A549 (cell line): Measurements from ENCODE around the gene AIG1. TPM values are rescaled to one million over a fixed set of nuclear protein-coding genes. Genes with fewer than 3 reads are reported as not detected.

Experiments
- ATAC-seq, 2 experiments: fragments of 200-7000 bp in 1 of 2; fragments of >200 bp in 1 of 2; cut with Nextera tagmentation in 1 of 2; cut with Tn5 transposase in 1 of 2; 3 replicates each; pipeline versions ENCODE4 v1.8.0 to v1.9.1; 2018 to 2020; ENCODE audit warnings: mild to moderate bottlenecking in 1 of 2, moderate library complexity in 1 of 2
- CTCF ChIA-PET: fragments of 300-600 bp; sonication (Branson Sonifier 250); formaldehyde crosslinking; extraction: SDS; loops from one replicate; lab custom pipeline; 2021; ENCODE audit warnings: antibody characterized with exemption, inconsistent platforms; lab: Yijun Ruan, JAX
- POLR2A ChIA-PET: fragments of 350-600 bp; formaldehyde crosslinking; extraction: SDS; loops from one replicate; lab custom pipeline; 2021; ENCODE audit warnings: antibody characterized with exemption, inconsistent platforms; lab: Yijun Ruan, JAX
- DNase-seq, 2 experiments: peaks; one replicate each; pipeline versions ENCODE4 v3.0.0 to v3.0.0-alpha.2; 2011 to 2016; ENCODE audit warnings: low read depth in 1 of 2, low spot score in 1 of 2
- FAIRE-seq: peaks from 2 replicates; lab custom pipeline; 2011; peaks lifted over from hg19 to GRCh38; lab: Jason Lieb, UNC
- H3K27ac ChIP-seq, 2 experiments: fragments of >200 bp; sonication (Bioruptor Twin); formaldehyde crosslinking; 3 replicates each; pipeline ENCODE4 v1.5.1; 2016 to 2017
- H3K4me1 ChIP-seq: fragments of >200 bp; sonication (Bioruptor Twin); formaldehyde crosslinking; 3 replicates; pipeline ENCODE4 v1.6.1; 2016
- H3K4me2 ChIP-seq: fragments of >200 bp; sonication (Bioruptor Twin); formaldehyde crosslinking; 3 replicates; pipeline ENCODE4 v1.6.1; 2016
- H3K4me3 ChIP-seq: fragments of >200 bp; sonication (Bioruptor Twin); formaldehyde crosslinking; 3 replicates; pipeline ENCODE4 v1.5.1; 2016
- H3K9me3 ChIP-seq: fragments of >200 bp; sonication (Bioruptor Twin); formaldehyde crosslinking; 3 replicates; pipeline ENCODE4 v1.6.1; 2016
- BCL3 ChIP-seq: fragments of >200 bp; sonication (Bioruptor Twin); formaldehyde crosslinking; IDR thresholded peaks from 3 replicates; pipeline ENCODE4 v1.6.1; 2016
- CBX2 ChIP-seq: fragments of 200-600 bp; sonication (generic); IDR thresholded peaks from 2 replicates; pipeline ENCODE4 v1.6.1; 2016; ENCODE audit warnings: low read depth, mild to moderate bottlenecking, borderline replicate concordance
- CEBPB ChIP-seq, 2 experiments: fragments of >200 bp in 1 of 2; sonication (Bioruptor Twin) in 1 of 2; formaldehyde crosslinking in 1 of 2; IDR thresholded peaks; 2 replicates each; pipeline ENCODE4 v1.6.1; 2012 to 2016
- EP300 ChIP-seq, 2 experiments: fragments of >200 bp; sonication (Bioruptor Twin); formaldehyde crosslinking; IDR thresholded peaks; 2 replicates in 1 of 2; 3 replicates in 1 of 2; pipeline ENCODE4 v1.6.1; 2016 to 2017
- FOSB ChIP-seq: fragments of 250-450 bp; sonication (Bioruptor Pico); IDR thresholded peaks from 2 replicates; pipeline ENCODE4 v1.5.0; 2020; ENCODE audit warnings: mild to moderate bottlenecking, moderate library complexity
- FOSL2 ChIP-seq, 2 experiments: fragments of 450-650 bp in 1 of 2; fragments of >200 bp in 1 of 2; sonication (Bioruptor Twin) in 1 of 2; formaldehyde crosslinking; IDR thresholded peaks; 2 replicates each; pipeline versions ENCODE4 v1.5.0 to v1.6.1; 2016 to 2020; ENCODE audit warnings: mild to moderate bottlenecking in 1 of 2, moderate library complexity in 1 of 2
- HDAC2 ChIP-seq: fragments of 200-600 bp; sonication (generic); IDR thresholded peaks from 2 replicates; pipeline ENCODE4 v1.6.1; 2016
- HES2 ChIP-seq: fragments of >200 bp; sonication (Bioruptor Twin); formaldehyde crosslinking; IDR thresholded peaks from 2 replicates; pipeline ENCODE4 v1.6.1; 2016
- HMGXB4 ChIP-seq: fragments of 250-450 bp; sonication (Bioruptor Pico); IDR thresholded peaks from 2 replicates; pipeline ENCODE4 v1.5.0; 2021; ENCODE audit warnings: mild to moderate bottlenecking, moderate library complexity, borderline replicate concordance
- HOXA7 ChIP-seq: fragments of 250-450 bp; sonication (Bioruptor Pico); IDR thresholded peaks from 2 replicates; pipeline ENCODE4 v1.5.0; 2020; ENCODE audit warnings: mild to moderate bottlenecking, moderate library complexity
- HOXB13 ChIP-seq: fragments of 250-450 bp; sonication (Bioruptor Pico); IDR thresholded peaks from 2 replicates; pipeline ENCODE4 v1.5.0; 2020; ENCODE audit warnings: low read depth, mild to moderate bottlenecking, moderate library complexity
- JUN ChIP-seq, 2 experiments: fragments of >200 bp; sonication (Bioruptor Twin); formaldehyde crosslinking; IDR thresholded peaks; 2 replicates in 1 of 2; 3 replicates in 1 of 2; pipeline ENCODE4 v1.6.1; 2016 to 2017
- JUNB ChIP-seq: fragments of >200 bp; sonication (Bioruptor Twin); formaldehyde crosslinking; IDR thresholded peaks from 2 replicates; pipeline ENCODE4 v1.6.1; 2016
- MAFK ChIP-seq: fragments of 450-650 bp; IDR thresholded peaks from 2 replicates; pipeline ENCODE4 v1.6.1; 2014; ENCODE audit not compliant: partially characterized antibody
- MAX ChIP-seq: IDR thresholded peaks from 2 replicates; pipeline ENCODE4 v1.6.1; 2012
- MAZ ChIP-seq: fragments of 150-350 bp; IDR thresholded peaks from 2 replicates; pipeline ENCODE4 v1.6.1; 2014; ENCODE audit warnings: antibody characterized with exemption, low read depth, low read length, borderline replicate concordance
- NFE2L2 ChIP-seq: fragments of 150-350 bp; conservative IDR thresholded peaks from 2 replicates; pipeline ENCODE4 v1.6.1; 2014; ENCODE audit warnings: low read length
- NPAS2 ChIP-seq: fragments of 250-450 bp; sonication (Bioruptor Pico); IDR thresholded peaks from 2 replicates; pipeline ENCODE4 v1.8.0; 2022; ENCODE audit warnings: mild to moderate bottlenecking, moderate library complexity, borderline replicate concordance
- NR3C1 ChIP-seq: fragments of >200 bp; sonication (Bioruptor Twin); formaldehyde crosslinking; IDR thresholded peaks from 3 replicates; pipeline ENCODE4 v1.6.1; 2017
- POLR2A ChIP-seq: IDR thresholded peaks from 2 replicates; pipeline ENCODE4 v1.6.1; 2012; ENCODE audit warnings: mild to moderate bottlenecking, low read length
- POLR2AphosphoS2 ChIP-seq: conservative IDR thresholded peaks from 2 replicates; pipeline ENCODE4 v1.6.1; 2012; ENCODE audit warnings: low read length, improper control_type of control experiment, inconsistent platforms
- SREBF2 ChIP-seq: fragments of 450-650 bp; IDR thresholded peaks from 2 replicates; pipeline ENCODE4 v1.6.1; 2014; ENCODE audit warnings: mild to moderate bottlenecking, moderate library complexity
- ZC3H11A ChIP-seq: fragments of 450-650 bp; IDR thresholded peaks from 2 replicates; pipeline ENCODE4 v1.6.1; 2014; ENCODE audit warnings: antibody characterized with exemption, mild to moderate bottlenecking
- ZNF302 ChIP-seq: fragments of 250-450 bp; sonication (Bioruptor Pico); IDR thresholded peaks from 2 replicates; pipeline ENCODE4 v1.9.0; 2021; ENCODE audit warnings: inconsistent platforms, mild to moderate bottlenecking, moderate library complexity
- WGBS: methylation state at CpG from one replicate; pipeline ENCODE4 v1.1.6; 2017; ENCODE audit errors: missing lambda C conversion rate; 5-methylcytosine and 5-hydroxymethylcytosine counted together
- polyA plus RNA-seq, 4 experiments: library from polyadenylated mRNA; depleted of rRNA in 3 of 4; stranded (reverse); fragments of >200 nt; fragmentation: RNase III in 1 of 4; extraction: RNeasy Plus Mini Kit Qiagen cat#74134 plus additional on column Dnase treatment in 1 of 4; gene quantifications; 2 replicates in 3 of 4; 3 replicates in 1 of 4; pipeline ENCODE4 v1.2.3, GENCODE V29; 2011 to 2017
- TF ChIP-seq, protein P1 (sequence below): fragments of 150-350 bp; IDR thresholded peaks from 2 replicates; pipeline ENCODE4 v1.6.1; 2014; ENCODE audit warnings: low read depth, mild to moderate bottlenecking, low read length
- TF ChIP-seq, protein P2 (sequence below): IDR thresholded peaks from 2 replicates; pipeline ENCODE4 v1.6.1; 2012
- TF ChIP-seq, protein P3 (sequence below): fragments of >200 bp; sonication (Bioruptor Twin); formaldehyde crosslinking; IDR thresholded peaks from 3 replicates; pipeline ENCODE4 v1.5.1; 2016
- TF ChIP-seq, protein P4 (sequence below): fragments of 250-450 bp; sonication (Bioruptor Pico); IDR thresholded peaks from 2 replicates; pipeline ENCODE4 v1.5.0; 2020; ENCODE audit warnings: low read depth, mild to moderate bottlenecking, moderate library complexity

AIG1 gene
- polyA plus RNA-seq, 2 of the 4 experiments (the other 2 are of a cell fraction), result 29.5 to 38.3 TPM

- H3K9me3 ChIP-seq, result no peaks in the 10 kb centered on the region
- CTCF ChIA-PET, result no interaction called here
Observed at GRCh38 chr6:143174516-143174915, 113.8 kb downstream of the AIG1 start.

DNA sequence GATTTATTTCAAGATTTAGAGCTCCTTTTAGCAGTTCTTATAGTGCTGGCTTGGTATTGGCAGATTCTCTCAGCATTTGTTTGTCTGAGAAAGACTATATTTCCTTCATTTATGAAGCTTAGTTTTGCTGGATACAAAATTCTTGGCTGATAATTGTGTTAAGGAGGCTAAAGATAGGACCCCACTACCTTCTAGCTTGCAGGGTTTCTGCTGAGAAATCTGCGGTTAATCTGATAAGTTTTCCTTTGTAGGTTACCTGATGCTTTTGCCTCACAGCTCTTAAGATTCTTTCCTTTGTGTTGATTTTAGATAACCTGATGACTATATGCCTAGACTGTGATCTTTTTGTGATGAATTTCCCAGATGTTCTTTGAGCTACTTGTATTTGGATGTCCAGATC is 114.3 kb downstream of the AIG1 start:
- ChIA-PET POLR2A (no interaction called here), CTCF (interaction anchor here (1.0 kb wide), 1 partner anchor 19 kb away, joined by 4 read pairs; no protein-coding TSS in a partner anchor)
- Histone ChIP-seq H3K4me2 (no peak overlapping the region), H3K4me1 (no peaks in the 10 kb centered on the region), H3K4me3 (no peak overlapping the region), H3K27ac (no peak overlapping the region), H3K9me3 (no peaks in the 10 kb centered on the region)
- TF ChIP-seq HES2 (no peak), BCL3 (no peak), EP300 (IDR thresholded peaks at IDR 0.05) (no peak), MAFK (no peak), HDAC2 (no peak), JUNB (no peak), ZNF302 (no peak), MAX (no peak), NFE2L2 (no peak), HOXB13 (CRISPR knock-in tag) (no peak), JUN (IDR thresholded peaks at IDR 0.05) (no peak), HOXA7 (CRISPR knock-in tag) (no peak), SREBF2 (no peak), POLR2AphosphoS2 (no peak), POLR2A (no peak), ZC3H11A (no peak)
- TF ChIP-seq, protein P1, sequence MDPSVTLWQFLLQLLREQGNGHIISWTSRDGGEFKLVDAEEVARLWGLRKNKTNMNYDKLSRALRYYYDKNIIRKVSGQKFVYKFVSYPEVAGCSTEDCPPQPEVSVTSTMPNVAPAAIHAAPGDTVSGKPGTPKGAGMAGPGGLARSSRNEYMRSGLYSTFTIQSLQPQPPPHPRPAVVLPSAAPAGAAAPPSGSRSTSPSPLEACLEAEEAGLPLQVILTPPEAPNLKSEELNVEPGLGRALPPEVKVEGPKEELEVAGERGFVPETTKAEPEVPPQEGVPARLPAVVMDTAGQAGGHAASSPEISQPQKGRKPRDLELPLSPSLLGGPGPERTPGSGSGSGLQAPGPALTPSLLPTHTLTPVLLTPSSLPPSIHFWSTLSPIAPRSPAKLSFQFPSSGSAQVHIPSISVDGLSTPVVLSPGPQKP, result no peak
- TF ChIP-seq, protein P2, sequence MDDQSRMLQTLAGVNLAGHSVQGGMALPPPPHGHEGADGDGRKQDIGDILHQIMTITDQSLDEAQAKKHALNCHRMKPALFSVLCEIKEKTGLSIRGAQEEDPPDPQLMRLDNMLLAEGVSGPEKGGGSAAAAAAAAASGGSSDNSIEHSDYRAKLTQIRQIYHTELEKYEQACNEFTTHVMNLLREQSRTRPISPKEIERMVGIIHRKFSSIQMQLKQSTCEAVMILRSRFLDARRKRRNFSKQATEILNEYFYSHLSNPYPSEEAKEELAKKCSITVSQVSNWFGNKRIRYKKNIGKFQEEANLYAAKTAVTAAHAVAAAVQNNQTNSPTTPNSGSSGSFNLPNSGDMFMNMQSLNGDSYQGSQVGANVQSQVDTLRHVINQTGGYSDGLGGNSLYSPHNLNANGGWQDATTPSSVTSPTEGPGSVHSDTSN, result no peak
- ATAC-seq (no peak), DNase-seq (no peak), FAIRE-seq (no peak)
- WGBS, result 100% methylated on average over 1 of the region's 1 CpG

More at GRCh38 chr6:143174516-143174915, 113.8 kb downstream of the AIG1 start:
- H3K27ac ChIP-seq, result no peak overlapping the region
- no peak overlapping the region for H3K4me2 ChIP-seq
- no peak overlapping the region for H3K4me3 ChIP-seq
- no peak for DNase-seq
- TF ChIP-seq HMGXB4 (CRISPR knock-in tag) (no peak), FOSL2 (IDR thresholded peaks at IDR 0.05) (no peak), FOSL2 (CRISPR knock-in tag; IDR thresholded peaks at IDR 0.05) (no peak), CBX2 (no peak), POLR2A (no peak), FOSB (CRISPR knock-in tag) (no peak), MAZ (no peak), HDAC2 (no peak), NPAS2 (CRISPR knock-in tag) (no peak), NR3C1 (no peak), CEBPB (IDR thresholded peaks at IDR 0.05) (no peak), SREBF2 (no peak)
- TF ChIP-seq, protein P3, sequence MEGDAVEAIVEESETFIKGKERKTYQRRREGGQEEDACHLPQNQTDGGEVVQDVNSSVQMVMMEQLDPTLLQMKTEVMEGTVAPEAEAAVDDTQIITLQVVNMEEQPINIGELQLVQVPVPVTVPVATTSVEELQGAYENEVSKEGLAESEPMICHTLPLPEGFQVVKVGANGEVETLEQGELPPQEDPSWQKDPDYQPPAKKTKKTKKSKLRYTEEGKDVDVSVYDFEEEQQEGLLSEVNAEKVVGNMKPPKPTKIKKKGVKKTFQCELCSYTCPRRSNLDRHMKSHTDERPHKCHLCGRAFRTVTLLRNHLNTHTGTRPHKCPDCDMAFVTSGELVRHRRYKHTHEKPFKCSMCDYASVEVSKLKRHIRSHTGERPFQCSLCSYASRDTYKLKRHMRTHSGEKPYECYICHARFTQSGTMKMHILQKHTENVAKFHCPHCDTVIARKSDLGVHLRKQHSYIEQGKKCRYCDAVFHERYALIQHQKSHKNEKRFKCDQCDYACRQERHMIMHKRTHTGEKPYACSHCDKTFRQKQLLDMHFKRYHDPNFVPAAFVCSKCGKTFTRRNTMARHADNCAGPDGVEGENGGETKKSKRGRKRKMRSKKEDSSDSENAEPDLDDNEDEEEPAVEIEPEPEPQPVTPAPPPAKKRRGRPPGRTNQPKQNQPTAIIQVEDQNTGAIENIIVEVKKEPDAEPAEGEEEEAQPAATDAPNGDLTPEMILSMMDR, result no peak
- TF ChIP-seq, protein P4, sequence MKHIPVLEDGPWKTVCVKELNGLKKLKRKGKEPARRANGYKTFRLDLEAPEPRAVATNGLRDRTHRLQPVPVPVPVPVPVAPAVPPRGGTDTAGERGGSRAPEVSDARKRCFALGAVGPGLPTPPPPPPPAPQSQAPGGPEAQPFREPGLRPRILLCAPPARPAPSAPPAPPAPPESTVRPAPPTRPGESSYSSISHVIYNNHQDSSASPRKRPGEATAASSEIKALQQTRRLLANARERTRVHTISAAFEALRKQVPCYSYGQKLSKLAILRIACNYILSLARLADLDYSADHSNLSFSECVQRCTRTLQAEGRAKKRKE (CRISPR knock-in tag), result no peak
- TF ChIP-seq, all 56 proteins: peak for 0
- ATAC-seq (no peak), FAIRE-seq (no peak)
- H3K4me1 ChIP-seq, result no peaks in the 10 kb centered on the region
- POLR2A ChIA-PET, result no interaction called here
